ENCODE data around the gene LHFPL3.

LHFPL3 gene

DNA sequence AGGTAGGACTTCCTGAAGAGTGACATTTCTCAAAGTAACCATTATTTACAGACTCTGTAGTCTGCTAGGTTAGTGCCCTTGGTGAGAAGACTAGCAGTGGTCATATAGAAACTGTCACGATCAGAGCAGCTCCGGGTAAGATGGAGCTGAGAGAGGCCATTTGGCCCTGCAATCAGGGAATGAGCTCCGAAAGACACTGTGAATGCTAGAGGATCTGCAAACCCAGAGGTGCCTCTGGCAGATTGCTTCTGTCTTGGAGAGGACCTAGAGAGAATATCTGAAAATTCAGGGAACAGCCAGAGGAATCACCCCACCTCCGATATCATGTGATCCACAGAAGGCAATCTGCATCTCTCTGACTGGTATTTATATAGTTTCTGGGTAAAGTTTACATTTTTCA lies 438.7 kb downstream of the LHFPL3 start:
- DNase-seq, result no peak

- DNase-seq, result no peak
Observed at GRCh38 chr7:104767826-104768536, 439.6 kb downstream of the LHFPL3 start.

DNA sequence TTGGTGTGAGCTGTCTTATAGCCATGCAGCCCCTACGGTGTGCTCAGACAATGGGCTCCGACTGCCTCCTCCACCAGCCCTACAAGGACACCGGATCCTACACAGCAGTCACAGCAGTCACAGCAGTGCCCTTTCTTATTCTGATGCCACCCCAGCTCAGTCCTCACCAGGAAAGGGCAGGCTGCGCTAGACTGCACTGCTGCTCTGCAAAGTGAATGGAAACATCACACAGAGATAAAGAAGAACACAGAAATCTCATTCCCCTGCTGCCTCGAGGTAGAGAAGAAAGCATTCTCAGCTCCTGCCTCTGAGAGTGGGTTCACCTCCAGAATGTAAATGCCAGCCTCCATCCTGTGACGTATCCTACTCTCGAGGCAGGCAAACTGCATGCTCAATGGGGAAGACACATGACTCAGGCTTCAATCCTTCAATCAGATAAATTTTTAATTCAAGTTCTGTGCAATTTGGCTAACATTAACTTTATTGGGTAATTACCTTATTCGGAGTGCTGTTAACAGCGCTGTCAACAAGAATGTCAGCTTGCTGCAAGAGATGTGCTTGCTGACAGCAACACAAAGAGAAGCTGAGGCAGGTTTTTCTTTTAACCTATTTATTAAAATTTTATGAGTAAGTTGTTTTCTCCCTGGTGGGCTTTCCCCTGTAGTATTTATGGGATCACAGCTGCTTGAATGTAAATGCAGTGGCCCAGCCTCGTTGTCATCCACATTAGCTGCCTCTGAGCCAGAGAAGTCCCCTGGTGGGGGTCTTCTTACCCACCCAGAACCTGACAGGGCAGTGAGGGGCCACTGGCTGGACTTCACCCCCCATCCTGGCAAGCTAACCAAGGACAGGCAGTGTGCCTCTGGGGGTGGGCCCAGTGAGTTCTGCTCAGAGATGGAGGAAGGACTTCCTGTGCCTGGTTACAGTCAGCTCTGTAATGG lies 444.3 kb downstream of the LHFPL3 start:
- DNase-seq, result no peak

DNA sequence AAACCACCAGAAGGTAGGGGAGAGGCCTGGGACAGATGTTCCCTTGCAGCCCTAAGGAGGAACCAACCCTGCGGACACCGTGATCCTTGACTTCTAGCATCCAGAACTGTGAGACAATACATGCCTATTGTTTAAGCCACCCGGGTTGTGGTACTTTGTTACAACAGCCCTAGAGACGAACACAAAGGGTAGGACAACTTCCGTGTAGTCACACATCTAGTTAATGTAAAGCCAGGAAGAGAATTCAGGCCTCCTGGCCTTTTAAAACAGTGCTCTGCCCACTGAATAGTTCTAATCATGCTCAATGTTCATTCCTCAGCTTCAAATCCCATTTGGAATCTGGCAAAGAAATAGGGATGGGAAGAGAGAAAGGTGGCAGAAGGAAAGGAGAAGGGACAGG lies 445.4 kb downstream of the LHFPL3 start:
- DNase-seq, result no peak

DNA sequence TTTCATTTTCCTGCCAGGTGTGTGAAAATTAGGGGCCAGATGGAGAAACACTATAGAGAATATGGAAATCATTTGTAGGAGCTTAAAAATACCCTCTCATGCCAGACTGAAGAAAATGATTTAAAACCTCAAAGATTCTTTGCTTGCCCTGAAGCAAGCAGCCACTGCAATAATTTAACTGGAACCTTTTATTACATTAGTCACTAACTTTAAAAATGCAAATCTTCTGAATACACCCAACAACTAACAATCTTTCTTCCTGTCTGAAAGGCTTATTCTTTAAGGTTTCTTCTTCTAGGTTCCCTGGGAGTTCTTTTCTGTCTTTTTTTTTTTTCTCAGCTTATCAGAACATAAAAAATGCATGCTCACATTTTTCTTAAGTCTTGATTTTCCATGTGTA lies 447.1 kb downstream of the LHFPL3 start:
- no peak for DNase-seq

DNA sequence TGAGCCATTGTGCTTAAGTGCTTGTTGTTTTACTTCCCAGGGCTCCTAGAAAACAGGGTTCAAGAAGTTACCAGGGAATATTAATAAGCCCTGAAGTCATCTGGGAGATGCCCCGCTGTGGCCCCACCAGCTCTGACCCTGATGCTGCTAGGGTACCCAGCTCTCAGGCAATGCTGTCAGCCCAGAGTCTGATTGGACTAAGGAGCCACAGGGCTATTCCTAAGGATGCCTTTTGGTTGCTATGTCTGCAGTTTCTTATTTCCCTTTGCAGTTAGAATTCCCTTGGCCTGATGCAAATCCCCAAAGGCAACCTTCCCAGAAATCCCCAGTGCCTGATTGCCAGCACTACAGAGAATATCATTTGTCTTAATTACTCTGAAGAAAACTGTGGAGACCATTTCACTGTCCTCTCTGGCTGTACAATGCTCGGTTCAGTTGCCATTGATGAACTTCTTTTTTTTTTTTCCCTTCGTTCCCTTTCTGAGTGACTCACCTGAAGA lies 448.9 kb downstream of the LHFPL3 start:
- DNase-seq, result no peak

DNA sequence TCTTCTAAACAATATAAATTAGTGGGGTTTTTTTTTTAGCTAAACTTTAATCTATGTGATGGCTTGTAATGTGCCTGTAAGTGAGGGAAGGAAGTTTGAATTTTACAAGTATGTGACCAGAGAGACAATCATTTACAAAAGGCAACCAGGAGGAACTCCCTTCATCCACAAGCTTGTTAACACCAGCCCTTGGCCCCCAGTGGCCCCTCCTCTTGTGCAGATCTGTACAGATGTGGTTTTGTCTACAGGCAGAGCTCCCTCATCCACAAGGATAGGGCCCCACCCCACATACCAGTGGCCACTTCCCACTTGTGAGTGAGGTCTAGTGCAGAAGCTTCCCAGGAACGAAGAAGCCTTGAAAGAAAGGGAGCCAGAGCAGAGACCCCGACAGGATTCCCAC lies 451.5 kb downstream of the LHFPL3 start:
- no peak for DNase-seq

DNA sequence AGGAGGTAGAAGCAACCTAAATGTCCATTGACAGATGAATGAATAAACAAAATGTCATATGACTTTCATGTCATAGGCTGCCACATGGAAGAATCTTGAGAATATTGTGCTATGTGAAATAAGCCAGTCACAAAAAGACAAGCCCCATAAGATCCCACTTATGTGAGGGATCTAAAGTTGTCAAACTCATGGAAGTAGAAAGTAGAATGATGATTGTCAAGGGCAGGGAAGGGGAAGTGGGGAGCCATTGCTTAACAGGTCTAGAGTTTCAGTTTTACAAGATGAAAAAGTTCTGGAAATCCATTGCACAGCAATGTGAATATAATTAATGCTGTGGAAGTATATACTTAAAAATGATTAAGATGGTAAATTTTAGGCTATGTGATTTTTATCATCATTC lies 456.3 kb downstream of the LHFPL3 start:
- no peak for DNase-seq

- DNase-seq, result no peak
Observed at GRCh38 chr7:104789780-104790179, 461.4 kb downstream of the LHFPL3 start.

- DNase-seq, result no peak
Observed at GRCh38 chr7:104790440-104790839, 462.0 kb downstream of the LHFPL3 start.

DNA sequence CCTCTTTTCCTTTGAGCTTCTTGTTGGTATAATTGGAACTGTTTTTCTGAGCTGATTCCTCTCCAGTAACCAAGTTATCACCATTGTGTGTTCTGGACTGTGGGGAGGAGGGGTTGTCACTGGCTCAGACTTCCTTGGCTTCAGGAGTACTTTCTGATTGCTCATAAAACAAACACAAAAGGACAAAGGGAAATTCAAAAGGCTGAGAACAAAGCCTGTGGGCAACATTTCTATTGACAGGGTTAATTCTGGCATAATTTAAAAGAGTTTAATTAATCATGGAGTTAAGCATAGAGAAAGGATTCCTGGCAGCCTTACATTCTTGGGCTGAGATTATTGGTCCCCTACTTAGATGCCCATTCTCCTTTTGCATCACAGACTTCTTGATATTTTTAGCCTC lies 462.7 kb downstream of the LHFPL3 start:
- no peak for DNase-seq

DNA sequence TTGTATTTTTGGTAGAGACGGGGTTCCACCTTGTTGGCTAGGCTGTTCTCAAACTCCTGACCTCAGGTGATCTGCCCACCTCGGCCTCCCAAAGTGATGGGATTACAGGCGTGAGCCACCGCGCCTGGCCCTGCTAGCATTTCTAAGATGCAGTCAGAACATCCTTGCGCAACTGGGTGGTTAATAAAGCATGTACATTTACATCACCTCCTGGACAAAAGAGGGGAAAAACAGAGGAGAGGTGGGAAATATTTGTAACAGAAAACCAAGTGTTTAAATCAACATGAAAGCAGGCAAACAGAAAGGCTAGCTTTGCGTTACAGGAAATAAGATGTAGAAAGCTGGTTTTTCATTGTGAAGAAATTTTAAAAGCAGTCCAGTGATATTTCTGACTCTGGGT lies 464.7 kb downstream of the LHFPL3 start:
- DNase-seq, result no peak

DNA sequence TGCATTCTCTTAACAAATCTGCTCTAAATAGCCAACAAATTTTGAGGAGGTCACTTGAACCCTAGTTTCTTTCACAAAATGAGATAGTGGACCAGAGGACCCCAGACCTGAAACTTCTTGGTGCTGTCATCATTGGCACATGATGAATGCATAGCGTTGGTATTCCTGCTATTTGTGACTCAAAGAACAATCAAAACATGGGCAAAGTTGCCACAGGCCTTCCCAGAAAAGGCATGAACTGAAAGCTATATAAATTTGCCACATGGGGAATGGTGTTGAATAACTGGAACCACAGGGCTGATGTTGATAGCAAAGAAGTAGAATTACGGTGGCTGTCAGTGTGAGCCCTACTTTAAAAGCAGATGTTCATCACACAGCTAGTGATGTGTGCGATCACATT lies 465.8 kb downstream of the LHFPL3 start:
- no peak for DNase-seq

- no peak for DNase-seq
Observed at GRCh38 chr7:104794589-104794988, 466.2 kb downstream of the LHFPL3 start.

DNA sequence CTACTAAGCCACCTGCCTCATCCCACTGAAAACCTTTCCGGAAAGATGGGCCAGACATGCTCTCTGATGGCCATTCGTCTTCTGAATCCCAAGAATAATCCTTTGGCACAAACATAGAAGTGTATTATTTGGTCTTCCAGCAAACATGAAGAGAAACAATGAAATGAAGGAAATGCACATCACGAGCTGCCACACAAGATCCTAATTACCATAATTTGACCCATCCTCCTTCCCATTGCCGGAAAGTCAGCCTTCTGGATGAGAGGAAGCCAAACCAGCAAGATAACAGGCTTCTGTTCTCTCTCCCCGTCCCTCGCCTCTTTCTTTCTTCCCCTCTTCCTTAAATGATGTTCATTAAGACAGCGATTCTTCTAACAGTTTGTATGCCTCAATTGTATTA lies 466.7 kb downstream of the LHFPL3 start:
- DNase-seq, result no peak

DNA sequence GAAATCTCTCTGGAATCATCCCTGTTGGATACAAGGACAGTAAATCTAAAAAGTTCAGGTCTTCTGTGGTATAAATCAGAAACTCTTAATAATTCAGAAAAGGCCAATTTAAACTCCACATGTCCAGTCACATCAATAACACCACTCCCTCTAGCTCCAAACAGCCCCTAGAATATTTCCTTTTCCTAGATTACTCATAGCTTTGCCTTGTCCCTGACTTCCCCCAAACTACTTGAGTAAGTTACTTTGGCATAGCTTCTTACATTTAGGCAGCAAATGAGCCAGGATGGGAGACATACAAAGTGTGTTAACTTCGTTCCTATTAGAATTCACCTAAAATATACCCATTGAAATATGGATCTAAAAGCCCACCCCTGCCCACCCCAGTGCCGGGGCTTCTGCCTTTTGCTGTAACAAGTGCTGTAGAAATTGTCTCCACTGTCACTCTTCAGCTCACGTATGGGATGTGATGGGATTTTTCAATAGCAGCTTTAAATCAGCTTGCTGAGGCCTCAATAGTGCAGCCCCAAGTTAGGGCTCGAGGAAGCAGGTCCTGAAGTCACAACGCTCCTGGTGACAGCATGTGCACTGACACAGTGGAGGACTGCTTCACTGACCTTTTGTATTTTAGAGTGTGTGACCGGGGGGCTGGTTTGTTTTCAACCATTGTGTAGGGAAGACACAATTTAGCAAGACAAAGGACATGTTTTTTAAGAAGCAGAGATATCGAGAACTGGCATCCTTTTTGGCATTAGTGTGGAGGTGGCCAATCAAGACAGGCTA lies 467.4 kb downstream of the LHFPL3 start:
- no peak for DNase-seq

GRCh38 chr7:104800307-104800706 lies 471.9 kb downstream of the LHFPL3 start:
- DNase-seq, result no peak

GRCh38 chr7:104801022-104801421 lies 472.6 kb downstream of the LHFPL3 start:
- no peak for DNase-seq

DNA sequence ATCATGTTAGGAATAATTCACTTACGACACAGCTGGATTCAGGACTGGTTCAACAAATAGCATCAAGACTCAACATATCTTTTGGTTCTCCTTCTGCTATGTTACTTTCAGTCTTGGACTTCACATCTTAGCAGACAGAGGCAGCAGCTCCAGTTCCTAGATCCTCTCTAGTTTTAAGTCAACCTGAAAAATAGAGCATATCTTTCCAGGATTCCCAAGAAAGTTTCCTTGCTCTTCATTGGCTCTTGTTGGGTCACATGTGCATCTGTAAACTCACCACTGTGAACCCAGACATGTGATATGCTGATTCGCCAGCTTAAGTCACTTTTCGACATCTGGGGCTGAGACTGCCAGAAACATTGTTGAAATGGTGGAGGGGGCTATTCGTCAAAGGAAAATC lies 475.5 kb downstream of the LHFPL3 start:
- DNase-seq, result no peak

DNA sequence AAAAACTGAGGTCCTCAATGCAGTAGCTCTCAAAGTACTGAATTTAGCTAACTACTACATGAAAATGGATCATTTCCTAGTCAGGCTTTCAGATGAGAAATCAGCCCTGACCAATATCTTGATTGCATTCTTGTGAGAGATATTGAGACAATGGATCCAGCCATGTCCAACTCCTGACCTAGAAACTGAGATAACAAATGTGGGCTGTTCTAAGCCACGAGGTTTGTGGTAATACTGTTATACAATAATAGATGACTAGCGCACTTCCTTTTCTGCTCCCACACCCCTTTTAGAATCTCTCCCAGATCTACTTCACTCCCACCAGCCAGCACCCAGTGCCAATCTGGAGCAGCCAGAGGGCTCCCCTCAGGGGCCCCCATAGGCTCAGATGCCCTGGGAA lies 476.3 kb downstream of the LHFPL3 start:
- DNase-seq, result no peak

DNA sequence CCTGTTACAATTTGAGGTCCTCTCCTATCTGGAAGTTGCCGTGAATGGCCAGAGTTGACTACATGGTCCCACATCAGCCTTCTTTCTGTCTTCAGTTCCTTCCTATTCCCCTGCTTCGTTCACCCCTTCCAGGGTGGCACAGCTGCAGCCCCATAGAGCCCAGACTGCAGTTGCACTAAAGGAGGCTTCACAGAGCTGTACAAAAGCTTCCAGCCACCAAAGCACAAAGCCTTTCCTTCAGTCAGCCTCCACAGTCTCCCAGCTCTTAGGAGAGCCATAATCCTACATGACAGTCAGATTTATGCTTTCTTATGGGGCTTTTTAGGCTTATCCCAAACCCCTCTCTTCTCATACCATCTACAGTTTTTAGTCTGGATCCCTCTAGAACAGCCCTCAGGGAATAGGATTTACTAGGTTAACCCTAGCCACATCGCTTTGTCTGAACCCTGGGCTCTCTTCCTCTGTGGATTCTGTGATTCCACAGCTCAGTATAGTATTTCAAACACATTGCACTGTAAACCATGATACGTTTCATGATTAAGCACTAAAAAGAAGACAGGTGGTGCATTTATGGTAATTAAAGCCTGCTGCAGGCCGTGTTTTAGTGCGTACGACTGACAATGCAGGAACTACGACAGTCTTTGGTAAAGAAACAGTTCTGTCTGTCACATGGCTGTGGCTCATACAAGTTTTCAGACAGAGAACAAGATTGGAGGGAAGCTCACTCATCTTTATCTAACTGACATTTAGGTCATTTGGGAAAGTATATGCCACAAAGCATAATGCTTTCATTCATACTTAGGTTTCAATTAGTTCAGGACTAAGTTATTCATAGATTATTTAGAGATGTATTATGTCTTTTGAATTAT lies 477.3 kb downstream of the LHFPL3 start:
- no peak for DNase-seq

- no peak for DNase-seq
Observed at GRCh38 chr7:104807671-104808070, 479.3 kb downstream of the LHFPL3 start.
